ENCODE data around the gene ZNF597.
"Not testable (repeated sequence)": the region's sequence is repeated elsewhere in the genome, so short reads cannot be mapped to it uniquely, and the experiment has no call there.

The ZNF597 gene

DNA sequence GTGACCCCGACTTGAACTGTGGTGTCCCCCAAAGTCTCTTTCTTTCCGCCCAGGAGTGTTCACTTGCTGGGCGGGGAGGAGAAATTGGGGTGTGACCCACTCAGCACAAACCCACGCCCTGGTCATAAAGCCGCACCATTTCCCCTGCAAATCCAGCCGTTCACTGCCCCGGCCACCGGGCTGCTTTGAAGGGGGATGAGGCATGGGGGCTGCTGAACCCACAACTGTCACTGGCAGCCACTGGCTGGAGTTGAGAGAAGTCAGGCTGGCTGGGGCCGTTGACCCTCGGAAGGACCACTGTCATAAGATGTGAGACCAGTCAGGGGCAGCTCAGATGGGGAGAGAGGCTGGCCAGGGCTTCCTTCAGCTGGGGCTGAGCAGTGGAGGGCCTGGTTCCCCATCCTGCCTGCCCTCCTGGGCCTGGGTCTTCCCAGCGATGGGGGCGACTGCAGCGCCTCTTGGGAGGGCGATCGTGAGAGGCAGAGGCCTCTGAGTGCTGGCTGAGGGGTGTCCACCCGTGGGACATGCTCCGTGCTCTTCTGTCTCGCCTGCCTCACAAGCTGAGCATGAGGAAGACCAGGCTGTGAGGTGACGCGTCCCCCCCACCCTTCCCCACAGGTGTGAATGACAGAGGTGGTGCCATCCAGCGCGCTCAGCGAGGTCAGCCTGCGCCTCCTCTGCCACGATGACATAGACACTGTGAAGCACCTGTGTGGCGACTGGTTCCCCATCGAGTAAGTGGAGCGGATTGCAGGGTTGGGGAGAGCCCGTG, 32.5 kb upstream of the ZNF597 start:
- no peak for DNase-seq

DNA sequence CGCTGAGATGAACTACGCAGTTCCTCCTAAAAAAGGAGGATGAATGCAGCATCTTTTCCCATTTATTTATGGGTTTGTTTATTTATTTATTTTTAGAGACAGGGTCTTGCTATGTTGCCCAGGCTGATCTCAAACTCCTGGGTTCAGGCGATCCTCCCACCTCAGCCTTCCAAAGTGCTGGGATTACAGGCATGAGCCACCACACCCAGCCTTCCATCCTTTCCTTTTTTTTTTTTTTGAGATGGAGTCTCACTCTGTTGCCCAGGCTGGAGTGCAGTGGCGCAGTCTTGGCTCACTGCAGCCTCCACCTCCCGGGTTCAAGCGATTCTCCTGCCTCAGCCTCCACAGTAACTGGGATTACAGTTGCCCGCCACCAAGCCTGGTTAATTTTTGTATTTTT, 31.6 kb upstream of the ZNF597 start:
- not testable (repeated sequence) for DNase-seq

DNA sequence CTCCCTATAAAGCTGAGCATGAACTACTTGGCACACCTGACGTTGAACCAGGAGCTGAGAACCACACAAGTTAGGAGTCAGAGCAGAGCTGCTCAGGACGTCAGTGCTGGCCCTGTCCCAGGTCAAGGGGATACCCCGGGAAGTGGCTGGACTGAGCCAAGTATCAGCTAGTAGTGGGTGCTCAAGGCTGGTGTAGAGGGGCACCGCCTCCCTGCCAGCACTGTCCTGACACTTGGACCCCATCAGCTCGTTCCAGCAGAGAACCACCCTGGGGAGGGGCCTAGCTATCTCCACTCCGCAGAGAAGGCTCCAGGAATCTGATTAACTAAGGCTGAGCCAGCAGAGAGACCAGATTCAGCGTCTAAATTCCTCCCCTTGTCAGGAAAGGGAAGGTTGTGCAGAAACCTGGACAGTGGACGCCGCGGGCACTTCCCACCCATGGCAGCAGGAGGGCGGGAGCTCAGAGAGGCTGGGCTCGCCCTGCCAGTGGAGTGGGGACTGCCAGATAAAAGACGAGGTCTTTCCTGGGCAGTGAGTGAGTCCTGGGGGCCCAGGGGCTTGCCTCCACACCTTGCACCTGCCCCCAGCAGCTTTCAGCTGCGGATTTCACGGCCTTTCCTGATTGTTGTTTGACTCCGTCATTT, 31.0 kb upstream of the ZNF597 start:
- no peak for DNase-seq

DNA sequence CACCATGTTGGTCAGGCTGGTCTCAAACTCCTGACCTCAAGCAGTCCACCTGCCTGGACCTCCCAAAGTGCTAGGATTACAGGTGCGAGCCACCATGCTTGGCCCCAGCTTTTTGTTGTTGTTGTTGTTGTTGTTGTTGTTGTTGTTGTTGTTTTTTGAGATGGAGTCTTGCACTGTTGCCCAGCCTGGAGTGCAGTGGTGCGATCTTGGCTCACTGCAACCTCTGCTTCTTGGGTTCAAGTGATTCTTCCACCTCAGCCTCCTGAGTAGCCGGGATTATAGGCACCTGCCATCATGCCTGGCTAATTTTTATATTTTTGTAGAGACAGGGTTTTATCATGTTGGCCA, 30.3 kb upstream of the ZNF597 start:
- DNase-seq: not testable (repeated sequence)

DNA sequence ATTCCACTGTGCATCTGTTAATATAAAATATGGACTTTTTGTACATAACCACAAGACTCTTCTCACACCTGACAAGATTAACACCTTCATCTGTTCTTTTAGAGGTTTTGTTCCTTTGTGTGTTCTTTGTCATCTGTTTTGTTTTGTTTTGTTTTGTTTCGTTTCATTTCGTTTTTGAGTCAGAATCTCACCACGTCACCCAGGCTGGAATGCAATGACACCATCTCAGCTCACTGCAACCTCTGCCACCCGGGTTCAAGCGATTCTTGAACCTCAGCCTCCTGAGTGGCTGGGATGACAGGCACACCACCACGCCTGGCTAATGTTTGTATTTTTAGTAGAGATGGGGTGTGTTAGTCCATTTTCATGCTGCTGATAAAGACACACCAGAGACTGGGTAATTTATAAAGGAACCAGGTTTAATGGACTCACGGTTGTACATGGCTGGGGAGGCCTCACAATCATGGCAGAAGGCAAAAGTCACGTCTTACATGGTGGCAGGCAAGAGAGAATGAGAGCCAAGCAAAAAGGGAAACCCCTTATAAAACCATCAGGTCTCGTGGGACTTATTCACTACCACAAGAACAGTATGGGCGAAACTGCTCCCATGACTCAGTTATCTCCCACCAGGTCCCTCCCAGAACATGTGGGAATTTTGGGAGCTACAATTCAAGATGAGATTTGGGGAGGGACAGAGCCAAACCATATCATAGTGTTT, 29.7 kb upstream of the ZNF597 start:
- no peak for DNase-seq

DNA sequence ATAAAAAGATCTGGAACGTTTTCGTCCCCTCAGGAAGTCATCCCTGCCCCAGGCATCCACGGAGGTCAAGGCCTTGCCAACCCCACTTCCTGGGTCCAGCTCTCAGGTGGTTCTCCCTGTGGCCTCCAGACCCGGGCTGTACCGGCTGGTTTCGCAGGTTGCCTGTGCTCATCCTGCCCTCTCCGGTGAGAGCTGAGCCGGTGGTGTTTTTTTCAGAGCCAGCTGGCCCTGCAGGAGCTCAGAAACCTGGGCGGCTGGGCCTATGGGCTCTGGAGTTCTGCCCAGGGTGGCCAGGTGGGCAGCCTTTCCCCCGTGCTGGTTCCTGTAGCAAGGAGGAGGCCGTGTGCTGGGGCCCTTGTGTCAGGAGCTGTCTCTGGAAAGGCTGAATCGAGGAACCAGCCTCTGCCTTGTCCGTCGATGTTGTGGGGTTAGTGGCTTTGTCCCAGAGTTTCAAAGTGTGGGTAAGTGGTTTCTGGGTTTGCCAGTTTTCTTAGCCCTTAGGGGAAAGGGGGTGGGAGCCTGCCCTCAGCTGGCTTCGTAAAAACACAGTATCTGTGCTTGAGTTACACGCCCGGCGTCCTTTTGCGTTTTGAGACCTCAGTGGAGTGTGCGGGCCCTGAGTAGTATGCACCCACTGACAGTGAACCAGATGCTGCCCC, 28.3 kb upstream of the ZNF597 start:
- no peak for DNase-seq

DNA sequence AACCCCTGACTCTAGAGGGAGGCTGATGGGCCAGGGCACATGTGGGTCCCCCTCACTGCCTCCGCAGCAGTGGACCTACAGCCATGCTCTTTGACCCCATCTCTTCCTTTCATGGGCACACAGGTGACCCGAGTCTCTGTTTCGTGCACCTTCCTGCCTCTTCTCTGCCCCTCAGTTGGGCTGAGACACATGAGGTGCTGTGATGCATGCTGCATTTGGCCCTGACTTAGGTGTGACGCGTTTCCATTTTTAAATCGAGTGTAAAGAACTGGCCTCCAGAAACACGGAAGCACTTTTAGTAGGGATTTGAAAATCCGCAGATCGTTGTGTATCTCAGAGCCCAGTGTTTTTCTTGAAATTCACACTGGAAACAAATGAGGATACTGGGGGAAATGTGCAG, 27.4 kb upstream of the ZNF597 start:
- no peak for DNase-seq

DNA sequence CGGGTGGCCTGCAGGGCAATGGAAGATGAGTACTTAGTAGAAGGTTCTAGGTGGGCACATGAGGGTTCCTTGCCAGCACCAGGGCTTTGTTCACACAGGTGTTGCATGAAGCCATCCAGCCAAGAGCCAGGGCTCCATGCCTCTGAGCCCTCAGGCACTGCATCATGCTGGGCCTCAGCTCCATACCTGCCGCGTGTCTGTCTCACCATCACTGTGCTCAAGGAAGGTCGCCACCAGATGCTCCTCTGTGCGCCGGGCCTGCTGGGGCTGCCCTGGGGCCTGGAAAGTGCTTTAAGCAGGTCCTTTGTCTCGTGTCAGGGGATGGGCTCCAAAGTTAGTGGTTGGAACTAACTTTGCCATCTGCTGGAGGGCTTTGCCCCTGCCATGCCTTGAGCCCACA, 26.4 kb upstream of the ZNF597 start:
- DNase-seq: no peak

DNA sequence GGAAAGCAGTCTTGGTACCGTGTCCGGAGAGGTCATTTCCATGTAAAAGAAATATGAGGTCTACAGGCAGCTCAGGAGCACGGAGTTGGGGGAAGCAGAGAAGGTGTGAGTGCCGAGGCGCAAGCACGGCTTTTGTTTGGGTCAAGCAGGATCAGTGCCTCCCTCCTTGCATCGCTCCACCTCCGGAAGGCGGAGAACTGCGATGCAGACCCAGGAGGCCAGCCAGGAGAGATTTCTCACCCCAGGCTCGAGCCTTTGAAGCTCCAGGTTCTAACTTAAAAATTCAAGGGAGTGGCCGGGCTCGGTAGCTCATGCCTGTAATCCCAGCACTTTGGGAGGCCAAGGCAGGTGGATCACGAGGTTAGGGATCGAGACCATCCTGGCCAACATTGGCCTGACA, 25.2 kb upstream of the ZNF597 start:
- no peak for DNase-seq

DNA sequence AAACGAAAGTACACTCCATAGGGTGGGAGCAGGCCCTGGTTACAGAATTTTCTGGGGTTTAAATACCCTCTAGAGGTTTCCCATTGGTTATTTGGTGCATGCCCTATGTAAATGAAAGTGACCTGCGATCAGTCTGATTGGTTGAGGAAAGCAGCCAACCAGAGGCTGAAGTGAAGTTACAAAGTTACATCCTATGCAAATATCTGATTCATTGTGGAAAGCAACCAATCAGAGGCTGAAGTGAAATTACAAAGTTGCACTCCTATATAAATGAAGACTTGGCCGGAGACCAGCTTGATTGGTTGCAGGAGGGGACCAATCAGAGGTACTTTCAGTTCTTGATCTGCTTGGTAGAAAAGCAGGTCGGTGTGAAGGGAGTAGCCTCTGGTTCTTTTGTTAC, 24.6 kb upstream of the ZNF597 start:
- no peak for DNase-seq

DNA sequence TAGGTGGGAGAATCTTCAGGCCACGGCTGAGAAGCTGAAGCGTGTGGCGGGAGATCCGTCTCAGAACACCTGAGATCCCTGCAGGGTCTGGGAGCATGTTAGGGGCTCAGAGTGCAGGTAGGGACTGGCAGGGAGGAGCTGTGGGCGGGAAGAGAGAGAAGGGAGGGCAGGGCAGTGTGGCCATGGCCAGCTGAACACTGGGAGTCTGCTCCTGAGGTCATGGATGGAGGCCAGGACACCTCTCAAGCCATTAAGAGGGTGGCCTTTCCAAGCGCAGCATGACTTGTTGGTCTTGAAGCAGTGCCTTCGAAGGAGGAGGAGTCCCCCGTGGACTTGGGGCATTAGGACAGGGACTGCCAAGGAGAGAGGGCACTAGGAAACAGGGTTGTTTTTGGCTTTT, 23.9 kb upstream of the ZNF597 start:
- DNase-seq: no peak

DNA sequence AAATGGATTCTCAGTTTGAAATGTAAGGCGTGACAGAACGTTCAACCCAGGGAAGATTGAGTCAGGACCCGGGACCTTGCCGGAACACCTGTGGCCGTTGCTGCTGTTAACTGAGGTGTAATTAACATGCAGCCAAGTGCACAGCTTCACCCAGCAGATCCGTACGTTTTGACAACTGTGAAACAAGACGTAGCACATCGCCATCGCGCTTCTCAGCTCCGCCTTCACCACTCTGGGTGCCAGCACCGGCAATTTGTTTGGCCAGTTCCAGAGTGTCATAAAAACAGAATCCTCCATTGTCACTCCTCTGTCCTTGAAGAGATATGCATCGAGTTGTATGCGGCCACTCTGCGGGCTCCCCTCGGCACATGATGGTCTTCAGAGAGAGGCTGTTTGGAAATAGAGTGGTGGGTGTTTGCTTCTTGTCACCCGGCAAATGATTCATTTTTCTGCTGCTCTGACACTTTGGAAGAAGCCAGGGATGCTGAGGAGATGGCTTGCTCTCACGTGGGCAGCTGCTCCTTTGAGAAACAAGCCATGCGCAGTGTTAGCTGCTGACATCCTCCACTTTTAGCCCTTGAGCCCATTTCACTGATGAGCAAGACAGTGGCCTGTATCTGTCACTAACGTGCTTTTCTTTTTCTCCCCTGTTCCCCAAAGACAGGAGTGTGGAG, 22.7 kb upstream of the ZNF597 start:
- no peak for DNase-seq

DNA sequence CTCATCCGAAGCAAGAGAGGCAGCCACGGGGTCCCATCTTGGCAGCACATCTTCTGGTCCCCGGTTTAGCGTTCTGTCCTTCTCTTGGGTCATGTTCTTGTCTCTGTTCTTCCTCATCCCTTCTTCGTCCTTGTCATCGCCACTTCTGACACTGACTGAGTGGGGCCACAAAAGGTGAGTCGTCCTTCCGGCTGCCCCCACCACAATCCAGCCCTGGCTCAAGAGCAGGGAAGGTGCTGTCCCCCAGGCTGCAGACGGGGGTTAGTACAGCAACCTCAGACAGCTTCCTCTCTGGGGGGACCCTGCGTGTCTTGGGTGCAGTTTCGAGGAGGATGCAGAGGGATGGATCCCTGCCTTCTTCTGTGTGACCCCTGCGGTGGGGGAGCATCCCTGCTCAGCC, 22.0 kb upstream of the ZNF597 start:
- DNase-seq: no peak

DNA sequence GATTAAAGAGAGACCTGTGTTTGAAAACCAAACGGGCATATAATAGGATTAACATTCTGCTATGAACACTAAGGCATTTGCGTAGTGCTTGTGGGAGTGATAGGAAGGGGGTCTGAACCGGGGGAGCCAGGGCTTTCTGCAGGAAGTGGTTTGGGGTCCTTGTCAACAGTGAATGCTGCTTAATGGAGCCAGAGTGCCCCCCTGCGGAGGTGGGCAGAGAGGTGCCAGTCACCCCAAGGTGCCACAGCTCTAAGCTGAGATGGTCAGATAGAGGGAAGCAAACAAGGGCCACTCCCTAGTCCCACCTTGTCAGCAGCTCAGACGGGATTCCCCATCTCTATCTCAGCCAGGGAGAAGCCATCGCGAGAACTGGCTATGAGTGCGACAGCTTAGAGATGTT, 17.8 kb upstream of the ZNF597 start:
- DNase-seq: peak in 2 of 4 experiments; percentile 22 to 40

DNA sequence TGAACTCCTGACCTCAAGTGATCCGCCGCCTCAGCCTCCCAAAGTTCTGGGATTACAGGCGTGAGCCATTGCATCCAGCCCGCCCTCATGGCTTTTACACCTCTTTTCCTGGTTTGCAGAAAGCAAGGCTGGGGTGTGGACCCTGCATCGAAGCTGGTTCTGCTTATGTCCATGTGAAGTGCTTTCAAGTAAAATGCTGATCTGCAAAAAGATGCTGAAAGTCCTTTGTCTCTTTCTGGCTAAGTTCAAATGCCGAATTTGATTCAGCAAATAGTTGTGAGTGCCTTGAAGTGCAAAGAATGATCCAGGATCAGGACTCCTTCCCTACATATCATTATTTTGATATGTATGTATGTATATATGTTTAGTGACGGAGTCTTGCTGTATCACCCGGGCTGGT, 17.3 kb upstream of the ZNF597 start:
- no peak for DNase-seq

DNA sequence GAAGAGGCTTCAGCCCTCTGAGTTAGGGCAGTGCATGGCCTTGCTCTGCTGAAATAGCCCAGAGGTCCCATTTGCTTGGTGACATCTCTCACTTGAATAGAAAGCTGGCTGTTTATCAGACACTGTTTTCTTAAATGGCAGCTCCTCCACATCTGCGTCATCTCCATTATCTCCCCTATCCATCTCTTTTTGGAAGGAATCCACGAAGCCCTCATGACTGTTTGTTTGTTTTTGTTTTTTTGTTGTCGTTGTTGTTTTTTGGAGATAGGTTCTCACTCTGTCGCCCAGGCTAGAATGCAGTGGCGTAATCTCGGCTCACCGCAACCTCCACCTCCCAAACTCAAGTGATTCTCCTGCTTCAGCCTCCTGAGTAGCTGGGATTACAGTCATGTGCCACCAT, 16.8 kb upstream of the ZNF597 start:
- DNase-seq: no peak

DNA sequence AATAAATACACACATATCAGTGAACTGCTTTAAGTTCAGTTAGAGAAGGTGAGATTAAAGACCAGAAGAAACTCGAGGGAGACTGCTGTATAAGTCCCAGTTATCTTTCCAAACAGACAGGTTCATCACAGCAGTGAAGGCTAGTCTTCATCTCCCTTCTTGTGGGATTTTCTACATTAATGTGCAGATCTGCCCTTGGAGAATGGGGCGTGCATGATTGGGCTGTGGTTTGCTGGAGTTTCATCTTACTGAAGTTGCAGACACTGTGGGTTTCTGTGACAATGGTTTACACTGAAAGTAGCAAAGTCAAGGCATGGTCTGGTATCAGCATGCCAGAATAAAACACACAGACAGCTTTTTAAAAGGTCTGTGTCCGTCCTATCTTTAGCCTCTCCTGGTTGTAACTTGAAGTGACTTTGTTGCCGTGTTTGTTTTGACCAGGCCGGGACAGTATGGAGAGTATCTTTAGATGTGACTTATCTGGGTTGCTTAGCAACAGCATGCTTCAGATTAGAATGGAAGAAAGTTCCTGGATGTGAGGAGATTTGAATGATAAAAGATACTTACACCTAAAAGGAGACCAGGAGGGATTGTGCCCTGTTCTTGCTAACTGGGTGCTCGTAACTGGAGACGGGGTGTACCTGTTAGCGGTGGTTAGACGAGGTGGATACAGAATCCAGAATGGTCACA, 16.2 kb upstream of the ZNF597 start:
- no peak for DNase-seq

DNA sequence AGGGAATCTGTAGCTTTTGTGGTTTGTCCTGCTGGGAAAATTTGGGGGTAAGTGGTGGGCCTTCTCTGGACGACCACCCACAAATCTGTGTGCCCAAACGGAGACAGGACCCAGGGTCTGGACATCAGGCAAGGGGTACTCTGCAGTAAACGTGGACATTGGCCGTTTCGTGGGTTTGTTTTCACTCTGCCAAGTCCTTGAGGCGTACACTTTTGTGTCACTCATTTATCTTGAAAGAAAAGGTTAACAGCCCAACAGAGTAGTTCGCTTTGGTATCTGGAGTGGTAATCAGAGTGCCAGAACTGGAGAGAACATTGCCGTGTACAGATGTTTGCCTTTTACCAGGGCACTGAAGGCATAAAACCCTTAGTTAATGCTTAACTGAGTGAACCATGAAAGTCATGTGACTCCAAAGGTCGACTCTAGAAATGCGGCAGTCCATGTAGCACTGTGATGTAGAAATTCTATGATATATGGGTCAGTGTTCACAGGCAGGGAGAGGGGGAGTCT, 15.6 kb upstream of the ZNF597 start:
- DNase-seq: no peak

DNA sequence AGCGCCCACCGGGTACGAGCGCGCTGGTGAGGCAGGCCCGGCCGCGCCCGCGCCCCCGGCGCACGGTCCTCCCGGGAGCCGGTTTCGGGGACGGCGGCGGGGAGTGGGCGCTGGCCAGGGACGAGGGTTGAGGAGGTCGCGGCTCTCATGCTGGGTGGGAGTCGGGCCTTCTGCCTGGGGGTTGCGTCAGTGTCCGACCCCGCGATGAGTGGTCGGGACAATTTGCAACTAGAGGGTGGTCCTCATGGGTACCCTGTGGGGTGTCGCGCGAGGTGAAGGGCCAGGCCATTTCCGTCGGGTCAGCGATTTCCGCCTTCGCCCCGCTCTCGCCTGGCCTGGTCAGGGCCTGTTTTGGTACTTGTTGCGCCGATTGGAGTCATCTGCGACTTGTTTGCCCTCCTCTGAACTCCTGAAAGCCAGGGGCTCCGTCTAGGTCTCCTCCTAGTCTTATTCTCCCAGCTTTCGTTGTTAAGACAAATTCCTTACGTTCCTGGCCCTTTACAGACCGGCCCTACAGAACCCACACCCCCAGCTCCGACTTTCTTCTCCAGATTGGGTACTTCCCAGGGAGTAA, 15.1 kb upstream of the ZNF597 start:
- no peak for DNase-seq

DNA sequence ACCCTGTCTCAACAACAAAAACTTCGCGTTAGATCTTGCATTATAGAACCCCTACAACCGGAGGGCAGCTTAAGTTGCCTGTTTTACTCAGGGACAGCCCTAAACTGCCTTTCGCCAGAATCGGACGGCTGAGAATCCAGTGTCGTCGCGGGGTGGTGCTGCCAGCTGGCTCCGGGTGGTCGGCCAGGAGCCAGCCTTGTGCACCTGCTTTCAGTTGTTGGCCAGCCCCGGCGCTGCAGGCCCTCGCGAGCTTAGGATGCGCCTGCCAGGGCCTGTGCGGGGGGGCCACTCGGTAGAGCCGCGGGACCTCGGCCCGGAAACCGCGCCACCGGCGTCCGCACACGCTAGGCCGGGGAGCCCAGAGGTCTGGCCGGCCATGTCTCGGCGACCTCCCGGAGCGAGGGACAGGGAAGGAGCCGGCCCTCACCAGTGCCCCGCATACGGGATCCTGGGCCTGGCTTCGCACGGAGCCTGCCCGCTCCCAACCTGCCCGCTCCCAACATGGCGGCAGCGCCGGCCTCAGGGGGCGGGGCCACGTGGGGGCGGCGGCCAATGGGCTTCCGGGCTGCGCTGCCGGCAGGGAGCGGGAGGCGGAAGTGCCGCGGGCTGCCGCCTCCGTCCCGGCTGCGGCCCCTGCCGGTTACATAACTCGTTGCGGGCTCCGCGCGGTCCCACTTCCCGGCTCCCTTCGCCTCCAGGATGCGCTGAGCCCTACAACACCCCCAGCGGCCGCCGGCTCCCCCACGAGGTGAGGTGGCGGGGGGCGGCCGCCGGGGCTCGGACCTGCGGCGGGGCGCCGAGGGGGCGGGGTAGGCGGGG, 14.3 kb upstream of the ZNF597 start:
- DNase-seq: peak; percentile 71 to 91 (median 78)

DNA sequence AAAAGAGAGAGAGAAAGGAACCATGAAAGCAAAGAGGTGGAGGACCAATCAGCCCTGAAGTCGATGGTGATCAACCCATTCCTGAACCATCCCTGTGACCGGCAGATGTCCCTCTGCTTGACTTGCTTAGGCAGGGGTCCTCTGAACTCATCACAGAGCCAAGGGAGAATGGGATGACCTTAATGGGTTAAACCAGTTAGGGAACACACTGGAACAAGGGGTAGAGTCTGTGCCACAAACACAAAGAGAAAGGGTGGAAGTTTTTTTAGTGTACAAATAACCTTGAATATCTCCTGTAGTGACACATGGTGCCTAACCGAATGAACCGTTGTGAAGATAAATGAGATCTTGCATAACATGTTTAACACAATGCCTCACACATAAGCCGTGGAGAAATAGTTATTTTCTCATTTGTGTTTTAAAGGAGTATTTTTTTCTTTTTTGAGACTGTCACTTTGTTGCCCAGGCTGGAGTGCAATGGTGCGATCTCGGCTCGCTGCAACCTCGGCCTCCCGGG, 11.4 kb upstream of the ZNF597 start:
- no peak for DNase-seq
